Activated naive CD8-positive, alpha-beta T cell (primary cell): ENCODE measurements around the gene GAGE2A.
"Not testable (repeated sequence)": the region's sequence is repeated elsewhere in the genome, so short reads cannot be mapped to it uniquely, and the experiment has no call there.

ENCODE experiments used
- H3K27ac Mint-ChIP-seq: one replicate; pipeline ENCODE4 v1.8.0; 2021; ENCODE audit warnings: mixed read lengths
- H3K27me3 Mint-ChIP-seq: one replicate; pipeline ENCODE4 v1.8.0; 2021; ENCODE audit warnings: mixed read lengths
- H3K36me3 Mint-ChIP-seq: one replicate; pipeline ENCODE4 v1.8.0; 2021; ENCODE audit warnings: mixed read lengths
- H3K4me1 Mint-ChIP-seq: one replicate; pipeline ENCODE4 v1.8.0; 2021; ENCODE audit warnings: low read depth, mixed read lengths
- H3K4me3 Mint-ChIP-seq: one replicate; pipeline ENCODE4 v1.8.0; 2021; ENCODE audit warnings: mild to moderate bottlenecking, mixed read lengths
- H3K9me3 Mint-ChIP-seq: one replicate; pipeline ENCODE4 v1.8.0; 2021; ENCODE audit warnings: low read depth, mixed read lengths

The GAGE2A gene

GRCh38 chrX:49589196-49589595, at the start of gene GAGE2A:
Gene GAGE2A (plus strand): TSS chrX:49589496. CDS start chrX:49590651, 1,155 bp downstream.
- not testable (repeated sequence) for H3K27ac Mint-ChIP-seq, H3K4me1 Mint-ChIP-seq, H3K4me3 Mint-ChIP-seq, H3K9me3 Mint-ChIP-seq, H3K36me3 Mint-ChIP-seq, H3K27me3 Mint-ChIP-seq

GRCh38 chrX:49541433-49541832, 47.9 kb upstream of the GAGE2A start, which contains the start of gene GAGE12D:
Gene GAGE12D (plus strand): TSS chrX:49541733. CDS start chrX:49542888, 1,155 bp downstream.
- H3K4me3 Mint-ChIP-seq, H3K9me3 Mint-ChIP-seq, H3K27ac Mint-ChIP-seq, H3K4me1 Mint-ChIP-seq, H3K27me3 Mint-ChIP-seq, H3K36me3 Mint-ChIP-seq: not testable (repeated sequence)

GRCh38 chrX:49550989-49551388, 38.3 kb upstream of the GAGE2A start, which contains the start of gene GAGE12E:
Gene GAGE12E (plus strand): TSS chrX:49551289. CDS start chrX:49552444, 1,155 bp downstream.
- H3K4me3 Mint-ChIP-seq, H3K4me1 Mint-ChIP-seq, H3K9me3 Mint-ChIP-seq, H3K36me3 Mint-ChIP-seq, H3K27me3 Mint-ChIP-seq, H3K27ac Mint-ChIP-seq: not testable (repeated sequence)

- not testable (repeated sequence) for H3K4me1 Mint-ChIP-seq, H3K9me3 Mint-ChIP-seq, H3K36me3 Mint-ChIP-seq, H3K27me3 Mint-ChIP-seq, H3K27ac Mint-ChIP-seq, H3K4me3 Mint-ChIP-seq
Observed at GRCh38 chrX:49560542-49560941, 28.8 kb upstream of the GAGE2A start, which contains the start of gene GAGE12F. Gene GAGE12F (plus strand): TSS chrX:49560842. CDS start chrX:49561997, 1,155 bp downstream.

- H3K27ac Mint-ChIP-seq, H3K4me1 Mint-ChIP-seq, H3K4me3 Mint-ChIP-seq, H3K27me3 Mint-ChIP-seq, H3K9me3 Mint-ChIP-seq, H3K36me3 Mint-ChIP-seq: not testable (repeated sequence)
Observed at GRCh38 chrX:49568728-49569127, 20.6 kb upstream of the GAGE2A start.

- not testable (repeated sequence) for H3K9me3 Mint-ChIP-seq, H3K27ac Mint-ChIP-seq, H3K4me1 Mint-ChIP-seq, H3K36me3 Mint-ChIP-seq, H3K4me3 Mint-ChIP-seq, H3K27me3 Mint-ChIP-seq
Observed at GRCh38 chrX:49569152-49569551, 20.1 kb upstream of the GAGE2A start.

GRCh38 chrX:49570100-49570499, 19.2 kb upstream of the GAGE2A start, which contains the start of gene GAGE12G:
Gene GAGE12G (plus strand): TSS chrX:49570400. CDS start chrX:49571555, 1,155 bp downstream.
- H3K27me3 Mint-ChIP-seq, H3K27ac Mint-ChIP-seq, H3K4me3 Mint-ChIP-seq, H3K36me3 Mint-ChIP-seq, H3K9me3 Mint-ChIP-seq, H3K4me1 Mint-ChIP-seq: not testable (repeated sequence)

- H3K4me1 Mint-ChIP-seq, H3K36me3 Mint-ChIP-seq, H3K27ac Mint-ChIP-seq, H3K9me3 Mint-ChIP-seq, H3K4me3 Mint-ChIP-seq, H3K27me3 Mint-ChIP-seq: not testable (repeated sequence)
Observed at GRCh38 chrX:49579649-49580048, 9.6 kb upstream of the GAGE2A start, which contains the start of gene GAGE12H. Gene GAGE12H (plus strand): TSS chrX:49579949. CDS start chrX:49581104, 1,155 bp downstream.

GRCh38 chrX:49589769-49590478, 628 bp downstream of the GAGE2A start:
- not testable (repeated sequence) for H3K27me3 Mint-ChIP-seq, H3K4me1 Mint-ChIP-seq, H3K4me3 Mint-ChIP-seq

GRCh38 chrX:49590488-49590887, 1.2 kb downstream of the GAGE2A start:
- not testable (repeated sequence) for H3K27ac Mint-ChIP-seq, H3K27me3 Mint-ChIP-seq, H3K9me3 Mint-ChIP-seq, H3K4me3 Mint-ChIP-seq, H3K4me1 Mint-ChIP-seq, H3K36me3 Mint-ChIP-seq

More at GRCh38 chrX:49589769-49590478, 628 bp downstream of the GAGE2A start:
- not testable (repeated sequence) for H3K9me3 Mint-ChIP-seq, H3K27ac Mint-ChIP-seq, H3K36me3 Mint-ChIP-seq

GRCh38 chrX:49598720-49599119, 9.4 kb downstream of the GAGE2A start, which contains the start of gene GAGE1:
Gene GAGE1 (plus strand): TSS chrX:49599020. CDS start chrX:49600175, 1,155 bp downstream.
- H3K4me3 Mint-ChIP-seq, H3K36me3 Mint-ChIP-seq, H3K4me1 Mint-ChIP-seq, H3K9me3 Mint-ChIP-seq, H3K27ac Mint-ChIP-seq, H3K27me3 Mint-ChIP-seq: not testable (repeated sequence)

- no peaks in the 10 kb centered on the region for H3K27me3 Mint-ChIP-seq
- no peaks in the 10 kb centered on the region for H3K4me1 Mint-ChIP-seq
- no peak overlapping the region for H3K27ac Mint-ChIP-seq
- no peaks in the 10 kb centered on the region for H3K9me3 Mint-ChIP-seq
- H3K36me3 Mint-ChIP-seq = no peaks in the 10 kb centered on the region
- H3K4me3 Mint-ChIP-seq = no peak overlapping the region
Observed at GRCh38 chrX:49610718-49611310, 21.5 kb downstream of the GAGE2A start.

- H3K9me3 Mint-ChIP-seq = no peaks in the 10 kb centered on the region
- H3K36me3 Mint-ChIP-seq = no peaks in the 10 kb centered on the region
- no peak overlapping the region for H3K4me3 Mint-ChIP-seq
- no peaks in the 10 kb centered on the region for H3K4me1 Mint-ChIP-seq
- H3K27me3 Mint-ChIP-seq = no peaks in the 10 kb centered on the region
- H3K27ac Mint-ChIP-seq = no peak overlapping the region
Observed at GRCh38 chrX:49618574-49618973, 29.3 kb downstream of the GAGE2A start.

GRCh38 chrX:49627086-49627777, 37.9 kb downstream of the GAGE2A start:
- H3K27me3 Mint-ChIP-seq = peaks cover 5% of the 10 kb centered on the region
- H3K36me3 Mint-ChIP-seq = no peaks in the 10 kb centered on the region
- H3K27ac Mint-ChIP-seq = no peak overlapping the region
- H3K4me3 Mint-ChIP-seq = peak overlapping the region; percentile 2
- H3K4me1 Mint-ChIP-seq = no peaks in the 10 kb centered on the region
- H3K9me3 Mint-ChIP-seq = no peaks in the 10 kb centered on the region

- Mint-ChIP-seq H3K4me1 (no peaks in the 10 kb centered on the region), H3K9me3 (no peaks in the 10 kb centered on the region), H3K36me3 (no peaks in the 10 kb centered on the region), H3K27ac (no peak overlapping the region), H3K4me3 (no peak overlapping the region), H3K27me3 (no peaks in the 10 kb centered on the region)
Observed at GRCh38 chrX:49644991-49645637, 55.8 kb downstream of the GAGE2A start.
